Muscle layer of duodenum (tissue), 2 donors: ENCODE data around the gene CDH13.

Experiments used
- H3K27ac ChIP-seq: one replicate; pipeline ENCODE4 v1.7.0; 2013; ENCODE audit warnings: mild to moderate bottlenecking, low read length
- H3K27me3 ChIP-seq: one replicate; pipeline ENCODE4 v1.7.0; 2013; ENCODE audit warnings: low read depth, mild to moderate bottlenecking, control low read depth, low read length
- H3K36me3 ChIP-seq, 2 donors: one replicate each; pipeline ENCODE4 v1.7.0; 2013; ENCODE audit warnings: low read length in 2 of 2, control low read depth in 1 of 2, mild to moderate bottlenecking in 1 of 2; ENCODE audit not compliant: insufficient read depth in 2 of 2, control insufficient read depth in 1 of 2
- H3K4me1 ChIP-seq, 2 donors: one replicate each; pipeline ENCODE4 v1.7.0; 2013; ENCODE audit warnings: low read length in 2 of 2, mild to moderate bottlenecking in 2 of 2, control low read depth in 1 of 2, moderate library complexity in 1 of 2; ENCODE audit not compliant: insufficient read depth in 2 of 2, control insufficient read depth in 1 of 2
- H3K4me3 ChIP-seq, 2 donors: one replicate each; pipeline ENCODE4 v1.7.0; 2013; ENCODE audit warnings: low read length in 2 of 2, low read depth in 1 of 2, mild to moderate bottlenecking in 1 of 2
- H3K9me3 ChIP-seq, 2 donors: one replicate each; pipeline ENCODE4 v1.7.0; 2013; ENCODE audit warnings: low read length in 2 of 2, control low read depth in 1 of 2, mild to moderate bottlenecking in 1 of 2; ENCODE audit not compliant: control insufficient read depth in 1 of 2
- donor health status: healthy.

CDH13 gene

DNA sequence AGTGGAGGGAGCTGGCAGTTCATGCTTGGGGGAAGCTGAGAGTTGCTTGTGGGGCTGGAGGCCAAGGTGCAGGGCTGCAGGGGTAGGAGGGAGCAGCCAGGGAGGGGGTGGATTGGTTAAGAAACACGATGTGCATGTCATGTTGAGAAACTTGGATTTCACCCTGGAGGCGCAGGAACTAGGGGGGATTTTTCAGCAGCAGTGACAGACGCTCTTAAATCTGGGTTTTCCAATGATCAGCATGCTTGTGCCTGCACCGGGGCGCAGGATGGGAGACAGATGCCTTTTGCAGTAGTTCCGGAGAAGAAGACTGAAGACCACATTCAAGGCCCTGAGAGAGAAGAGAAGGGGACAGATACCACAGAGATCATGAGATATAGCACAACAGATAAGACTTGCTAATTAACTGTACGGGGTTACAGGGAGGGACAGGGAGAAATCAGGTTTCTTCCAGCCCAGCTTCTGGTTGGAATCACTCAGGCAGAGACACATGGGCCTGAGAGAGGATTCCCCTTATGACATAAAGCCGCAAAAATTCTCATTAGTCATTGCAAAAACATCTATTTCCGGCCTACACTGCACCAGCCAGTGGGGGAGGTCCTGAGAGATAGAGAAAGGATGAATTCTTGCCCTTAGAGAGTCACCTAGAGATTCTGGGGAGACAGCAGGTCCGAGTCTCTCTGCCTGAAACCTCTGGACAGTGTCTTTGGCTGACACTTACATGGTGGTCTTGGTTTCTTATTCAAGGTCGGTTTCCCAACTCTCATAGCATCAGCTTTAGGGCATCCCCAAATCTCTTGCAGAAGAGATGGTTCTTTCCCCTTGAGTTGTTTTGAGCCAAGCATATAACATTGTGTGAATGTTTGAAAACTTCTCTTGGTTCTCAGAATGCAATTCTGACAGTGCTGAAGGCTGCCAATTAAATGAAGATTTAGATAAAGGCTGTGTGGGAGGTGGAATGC, 27.1 kb downstream of the CDH13 start:
- no peak overlapping the region for H3K4me3 ChIP-seq
- no peak overlapping the region for H3K27ac ChIP-seq
- H3K4me1 ChIP-seq, result peaks cover 5% of the 10 kb centered on the region in 2 donors
- H3K36me3 ChIP-seq, result no peaks in the 10 kb centered on the region
- no peaks in the 10 kb centered on the region for H3K9me3 ChIP-seq
- no peaks in the 10 kb centered on the region for H3K27me3 ChIP-seq

DNA sequence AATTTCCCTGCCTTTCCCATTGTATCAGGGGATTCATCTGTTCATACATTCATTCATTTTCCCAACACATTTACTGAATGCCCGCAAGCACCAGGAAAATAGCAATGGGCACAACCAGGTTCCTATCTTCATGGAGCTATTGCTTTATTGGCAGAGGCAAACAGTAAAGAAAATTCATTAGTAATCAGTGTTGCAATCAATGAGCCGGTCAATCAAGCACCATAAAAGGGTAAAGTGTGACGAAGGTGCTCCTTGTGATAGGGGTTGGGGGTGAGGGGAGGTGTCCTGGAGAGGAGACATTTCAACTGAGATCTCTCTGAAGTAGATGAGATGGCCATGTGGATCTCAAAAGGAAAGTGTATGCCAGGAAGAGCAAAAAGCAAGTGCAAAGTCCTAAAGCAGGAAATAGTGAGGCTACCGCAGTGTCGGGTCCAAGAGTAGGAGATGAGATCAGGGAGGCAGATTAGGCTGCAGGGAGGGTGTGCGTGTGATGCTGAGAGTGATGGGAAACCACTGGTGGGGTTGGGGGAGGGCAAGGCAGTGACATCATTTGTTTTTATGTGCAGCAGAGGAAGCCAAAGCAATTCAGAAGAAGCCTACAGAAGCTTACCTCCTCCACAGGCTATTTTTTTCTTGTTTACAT, 28.4 kb downstream of the CDH13 start:
- no peak overlapping the region for H3K27ac ChIP-seq
- H3K9me3 ChIP-seq, result no peaks in the 10 kb centered on the region
- no peaks in the 10 kb centered on the region for H3K36me3 ChIP-seq
- H3K4me1 ChIP-seq, result peaks cover 5% of the 10 kb centered on the region in 2 donors
- H3K4me3 ChIP-seq, result no peak overlapping the region
- H3K27me3 ChIP-seq, result no peaks in the 10 kb centered on the region

DNA sequence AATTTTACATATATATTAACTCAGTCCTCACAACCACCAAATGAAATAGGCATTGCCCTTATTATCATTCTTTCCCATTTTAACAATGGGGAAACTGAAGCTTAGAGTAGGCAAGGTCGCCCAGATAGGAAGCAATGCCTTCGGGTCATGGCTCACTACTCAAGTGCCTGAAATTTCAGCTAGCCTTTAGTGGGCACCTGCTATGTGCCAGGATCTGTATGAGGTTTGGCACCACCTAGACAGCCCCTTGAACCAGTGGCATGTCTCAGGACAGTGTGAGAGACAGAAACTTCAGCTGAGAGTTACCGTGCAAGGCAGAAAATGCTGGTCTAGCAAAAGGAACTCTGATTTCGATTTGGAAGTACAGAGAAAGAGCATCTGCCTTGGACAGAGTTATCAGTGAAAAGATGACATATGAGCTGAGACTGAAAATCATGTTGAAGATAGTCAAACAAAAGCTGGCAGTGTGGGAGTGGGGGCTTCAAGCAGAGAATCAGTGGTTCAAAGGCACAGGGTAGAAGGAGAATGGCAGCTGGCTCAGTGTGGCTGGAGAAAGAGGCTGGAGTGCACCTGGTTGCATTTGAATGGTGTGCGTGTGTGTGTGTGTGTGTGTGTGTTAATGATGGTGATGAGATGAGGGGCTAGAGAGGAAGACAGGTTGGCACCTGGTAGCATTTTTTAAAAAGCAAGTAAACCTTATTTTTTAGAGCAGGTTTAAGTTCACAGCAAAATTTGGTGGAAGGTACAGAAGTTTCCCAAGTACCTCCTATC, 29.1 kb downstream of the CDH13 start:
- Histone ChIP-seq H3K27me3 (no peaks in the 10 kb centered on the region), H3K27ac (no peak overlapping the region), H3K4me3 (no peak overlapping the region), H3K9me3 (no peaks in the 10 kb centered on the region), H3K4me1 (peaks cover 5% of the 10 kb centered on the region in 2 donors), H3K36me3 (no peaks in the 10 kb centered on the region)

DNA sequence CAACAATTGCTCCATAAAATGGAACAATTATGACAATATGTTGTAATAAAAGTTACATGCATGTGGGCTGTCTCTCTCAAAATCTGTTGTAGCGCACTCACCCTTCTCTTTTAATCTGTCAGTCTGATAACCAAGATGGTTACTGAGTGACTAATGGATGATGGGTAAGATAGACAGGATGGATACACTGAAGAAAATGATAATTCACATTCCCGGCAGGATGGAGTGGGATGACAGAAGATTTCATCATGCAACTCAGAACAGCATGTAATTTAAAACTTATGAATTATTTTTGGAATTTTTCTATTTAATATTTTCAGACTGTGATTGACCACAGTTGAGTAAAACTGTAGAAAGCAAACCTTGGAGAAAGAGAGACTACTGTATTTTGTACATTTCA, 30.5 kb downstream of the CDH13 start:
- Histone ChIP-seq H3K36me3 (no peaks in the 10 kb centered on the region), H3K4me1 (peaks cover 5% of the 10 kb centered on the region in 2 donors), H3K27ac (no peak overlapping the region), H3K9me3 (no peaks in the 10 kb centered on the region), H3K4me3 (no peak overlapping the region), H3K27me3 (no peaks in the 10 kb centered on the region)

DNA sequence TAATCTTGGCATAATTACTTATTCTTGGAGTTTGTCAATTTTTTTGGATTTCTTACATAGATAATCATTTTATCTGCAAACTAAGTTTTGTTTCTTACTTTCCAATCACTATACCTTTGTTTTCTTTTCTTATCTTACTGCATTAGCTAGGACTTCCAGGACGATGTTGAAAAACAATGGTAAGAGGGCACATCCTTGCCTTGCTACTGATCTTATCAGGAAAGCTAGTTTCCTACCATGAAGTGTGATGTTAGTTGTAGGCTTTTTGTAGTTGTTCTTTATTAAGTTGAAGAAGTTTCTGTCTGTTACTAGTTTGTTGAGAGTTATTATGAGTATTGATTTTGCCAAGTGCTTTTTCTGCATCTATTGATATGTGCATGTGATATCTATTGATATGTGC, 31.0 kb downstream of the CDH13 start:
- H3K27ac ChIP-seq, result no peak overlapping the region
- H3K36me3 ChIP-seq, result no peaks in the 10 kb centered on the region
- no peak overlapping the region for H3K4me3 ChIP-seq
- no peaks in the 10 kb centered on the region for H3K9me3 ChIP-seq
- H3K4me1 ChIP-seq, result peaks cover 5% of the 10 kb centered on the region in 2 donors
- H3K27me3 ChIP-seq, result no peaks in the 10 kb centered on the region

- no peaks in the 10 kb centered on the region for H3K27me3 ChIP-seq
- H3K4me3 ChIP-seq, result no peak overlapping the region
- H3K9me3 ChIP-seq, result no peaks in the 10 kb centered on the region
- H3K4me1 ChIP-seq, result peaks cover 0 to 5% of the 10 kb centered on the region in 2 donors
- H3K36me3 ChIP-seq, result no peaks in the 10 kb centered on the region
- no peak overlapping the region for H3K27ac ChIP-seq
Observed at GRCh38 chr16:82658796-82659195, 32.0 kb downstream of the CDH13 start.

DNA sequence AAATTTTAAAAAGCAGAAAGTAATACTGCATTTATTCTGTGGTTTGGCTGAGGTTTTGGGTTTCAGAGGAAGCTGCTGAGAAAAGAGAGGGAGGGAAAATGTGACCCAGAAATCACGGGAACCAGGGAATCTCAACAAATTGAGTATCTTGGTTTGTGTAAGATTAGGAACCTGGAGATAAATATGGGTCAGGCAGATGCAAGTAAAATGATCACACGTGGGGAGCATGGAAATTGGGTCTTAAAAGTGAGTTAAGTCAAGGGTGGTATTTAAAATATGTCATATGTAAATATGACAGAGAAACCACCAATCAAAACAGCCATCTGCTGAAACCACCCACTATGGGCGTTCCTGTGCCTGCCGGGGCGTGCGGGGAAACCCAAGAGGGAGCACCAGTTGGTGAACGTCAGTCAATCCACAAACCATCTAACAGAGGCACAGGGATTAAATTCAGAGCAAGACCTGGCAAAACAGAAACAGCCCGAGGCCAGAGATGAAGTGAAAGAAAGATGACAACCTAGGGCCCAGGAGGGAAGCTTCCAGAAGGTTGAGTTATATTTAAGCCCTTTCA, 33.4 kb downstream of the CDH13 start:
- Histone ChIP-seq H3K36me3 (no peaks in the 10 kb centered on the region), H3K9me3 (no peaks in the 10 kb centered on the region), H3K4me1 (peaks cover 0 to under 1% of the 10 kb centered on the region in 2 donors), H3K4me3 (no peak overlapping the region), H3K27me3 (no peaks in the 10 kb centered on the region), H3K27ac (no peak overlapping the region)

DNA sequence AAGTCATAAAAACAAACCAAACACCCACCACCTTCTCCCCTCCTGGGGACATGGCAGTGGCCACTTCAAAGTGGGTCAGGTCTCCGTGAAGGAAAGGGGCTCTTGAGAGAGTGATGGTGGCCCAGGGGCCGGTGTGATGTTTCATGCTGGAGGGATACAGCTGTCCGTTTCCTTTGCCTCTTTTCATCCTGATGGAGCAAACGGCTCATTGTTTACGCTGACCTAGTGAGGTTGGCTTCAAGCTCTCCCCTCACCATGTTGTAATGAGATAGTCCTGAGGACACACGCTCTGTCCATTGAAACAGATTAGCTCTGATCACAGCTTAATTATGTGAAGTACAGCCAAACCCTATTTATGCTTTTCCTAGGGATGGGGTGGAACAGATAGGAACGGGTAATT, 34.2 kb downstream of the CDH13 start:
- Histone ChIP-seq H3K9me3 (no peaks in the 10 kb centered on the region), H3K27me3 (no peaks in the 10 kb centered on the region), H3K27ac (no peak overlapping the region), H3K4me3 (no peak overlapping the region), H3K4me1 (no peaks in the 10 kb centered on the region), H3K36me3 (no peaks in the 10 kb centered on the region)

GRCh38 chr16:82664181-82664580, 37.4 kb downstream of the CDH13 start:
- H3K36me3 ChIP-seq, result no peaks in the 10 kb centered on the region
- no peak overlapping the region for H3K27ac ChIP-seq
- H3K9me3 ChIP-seq, result no peaks in the 10 kb centered on the region
- no peaks in the 10 kb centered on the region for H3K27me3 ChIP-seq
- no peak overlapping the region for H3K4me3 ChIP-seq
- H3K4me1 ChIP-seq, result no peaks in the 10 kb centered on the region

DNA sequence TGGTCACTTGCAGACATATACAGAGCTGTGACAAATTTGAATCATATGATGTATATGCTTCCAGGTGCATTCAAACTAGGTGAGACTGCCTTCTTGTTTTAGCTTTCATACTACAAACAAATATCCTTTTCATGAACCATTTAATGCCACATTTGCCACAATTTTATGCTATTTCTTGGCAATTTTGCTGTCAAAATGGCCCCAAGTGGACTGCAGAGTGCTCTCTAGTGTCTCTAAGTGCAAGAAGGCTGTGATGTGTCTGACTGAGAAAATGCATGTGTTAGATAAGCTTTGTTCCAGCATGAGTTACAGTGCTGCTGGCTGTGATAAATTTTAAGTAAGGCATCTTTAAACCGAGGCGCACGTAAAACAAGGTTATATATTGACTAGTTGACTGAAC, 38.3 kb downstream of the CDH13 start:
- Histone ChIP-seq H3K27ac (no peak overlapping the region), H3K36me3 (no peaks in the 10 kb centered on the region), H3K9me3 (no peaks in the 10 kb centered on the region), H3K4me3 (no peak overlapping the region), H3K27me3 (no peaks in the 10 kb centered on the region), H3K4me1 (no peaks in the 10 kb centered on the region)

DNA sequence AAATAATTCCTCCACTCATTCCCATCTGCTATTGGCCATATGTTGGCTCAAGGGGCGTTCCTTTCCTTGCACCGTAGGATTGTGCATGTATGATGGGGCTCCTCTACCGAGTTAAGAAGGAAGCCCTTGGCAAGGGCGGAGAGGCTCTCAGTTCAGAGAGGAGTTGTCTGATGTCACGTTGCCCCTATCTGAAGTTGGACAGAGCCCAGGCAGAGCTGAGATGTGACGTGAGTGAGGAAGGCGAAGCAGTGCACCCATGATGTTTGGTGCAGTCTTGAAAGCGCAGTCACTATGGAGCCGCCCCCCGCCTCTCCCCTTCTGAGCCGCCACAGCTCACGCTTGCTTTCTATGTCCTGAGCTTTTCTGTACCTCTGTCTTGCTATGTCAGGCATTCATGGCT, 40.7 kb downstream of the CDH13 start:
- H3K36me3 ChIP-seq, result no peaks in the 10 kb centered on the region
- H3K4me3 ChIP-seq, result no peak overlapping the region
- no peaks in the 10 kb centered on the region for H3K9me3 ChIP-seq
- H3K4me1 ChIP-seq, result no peaks in the 10 kb centered on the region
- no peak overlapping the region for H3K27ac ChIP-seq
- no peaks in the 10 kb centered on the region for H3K27me3 ChIP-seq
